GM23338 (cell line): ENCODE results near the gene CCDC57. TPM values are rescaled to one million over a fixed set of nuclear protein-coding genes. Genes with fewer than 3 reads are reported as not detected.

Experiments
- ATAC-seq: fragments of 200-7000 bp; cut with Tn5 transposase; 3 replicates; pipeline ENCODE4 v1.9.1; 2020
- DNase-seq: peaks from one replicate; pipeline ENCODE4 v3.0.0-alpha.2; 2015; ENCODE audit warnings: low spot score
- H2AFZ ChIP-seq: fragments of 200-600 bp; sonication (generic); 2 replicates; pipeline ENCODE4 v1.8.0; 2016; ENCODE audit warnings: antibody characterized with exemption, mild to moderate bottlenecking, moderate library complexity
- H3F3A ChIP-seq: fragments of 200-600 bp; sonication (generic); replicated peaks from 2 replicates; pipeline ENCODE4 v1.8.0; 2017; ENCODE audit warnings: antibody characterized with exemption, mixed run types, low read depth
- H3K27ac ChIP-seq: fragments of 200-600 bp; sonication (generic); 2 replicates; pipeline ENCODE4 v1.6.1; 2016; ENCODE audit warnings: low read depth
- H3K27me3 ChIP-seq: fragments of 200-600 bp; sonication (generic); 2 replicates; pipeline ENCODE4 v1.8.0; 2016; ENCODE audit warnings: mild to moderate bottlenecking, mixed run types, moderate library complexity; ENCODE audit not compliant: insufficient read depth
- H3K36me3 ChIP-seq: fragments of 200-600 bp; sonication (generic); 2 replicates; pipeline ENCODE4 v1.8.0; 2016; ENCODE audit warnings: mild to moderate bottlenecking; ENCODE audit not compliant: insufficient read depth
- H3K4me1 ChIP-seq: fragments of 200-600 bp; sonication (generic); 2 replicates; pipeline ENCODE4 v1.8.0; 2016; ENCODE audit warnings: mild to moderate bottlenecking, moderate library complexity; ENCODE audit not compliant: insufficient read depth
- H3K4me2 ChIP-seq: fragments of 200-600 bp; sonication (generic); 2 replicates; pipeline ENCODE4 v1.7.1; 2017; ENCODE audit warnings: mixed run types
- H3K4me3 ChIP-seq: fragments of 200-600 bp; sonication (generic); 2 replicates; pipeline ENCODE4 v1.6.1; 2016; ENCODE audit warnings: mixed run types
- H3K79me2 ChIP-seq: fragments of 200-600 bp; sonication (generic); replicated peaks from 2 replicates; pipeline ENCODE4 v1.8.0; 2017; ENCODE audit warnings: mild to moderate bottlenecking; ENCODE audit not compliant: insufficient read depth
- H3K9me2 ChIP-seq: fragments of 200-600 bp; sonication (generic); 2 replicates; pipeline ENCODE4 v1.8.0; 2017; ENCODE audit not compliant: insufficient read depth
- H4K20me1 ChIP-seq: fragments of 200-600 bp; sonication (generic); replicated peaks from 2 replicates; pipeline ENCODE4 v1.8.0; 2017; ENCODE audit warnings: mild to moderate bottlenecking; ENCODE audit not compliant: insufficient read depth
- H3K27ac Mint-ChIP-seq: 2 replicates; pipeline ENCODE4 v1.8.0; 2020; ENCODE audit warnings: inconsistent platforms, mild to moderate bottlenecking, moderate library complexity, mixed read lengths
- H3K27me3 Mint-ChIP-seq: 3 replicates; pipeline ENCODE4 v1.8.0; 2022; ENCODE audit warnings: low read depth, mild to moderate bottlenecking, moderate library complexity, mixed read lengths, inconsistent platforms; ENCODE audit not compliant: insufficient read depth, poor library complexity
- H3K36me3 Mint-ChIP-seq: 3 replicates; pipeline ENCODE4 v1.8.0; 2021; ENCODE audit warnings: low read depth, mild to moderate bottlenecking, inconsistent platforms, moderate library complexity, mixed read lengths
- H3K4me1 Mint-ChIP-seq: 3 replicates; pipeline ENCODE4 v1.8.0; 2020; ENCODE audit warnings: mild to moderate bottlenecking, inconsistent platforms, mixed read lengths
- H3K4me3 Mint-ChIP-seq: 3 replicates; pipeline ENCODE4 v1.8.0; 2021; ENCODE audit warnings: moderate library complexity, mild to moderate bottlenecking, inconsistent platforms, mixed read lengths
- H3K9me3 Mint-ChIP-seq: 3 replicates; pipeline ENCODE4 v1.8.0; 2020; ENCODE audit warnings: moderate library complexity, mild to moderate bottlenecking, inconsistent platforms, mixed read lengths
- CREB1 ChIP-seq: fragments of 250-450 bp; sonication (Bioruptor Pico); IDR thresholded peaks from 2 replicates; pipeline ENCODE4 v1.5.0; 2020; ENCODE audit warnings: low read depth, mild to moderate bottlenecking, moderate library complexity
- EZH2 ChIP-seq: fragments of 200-600 bp; sonication (generic); IDR thresholded peaks from one replicate; pipeline ENCODE4 v1.8.0; 2017; ENCODE audit warnings: antibody characterized with exemption, mild to moderate bottlenecking, low read depth; ENCODE audit not compliant: unreplicated experiment
- EZH2phosphoT487 ChIP-seq: fragments of 200-600 bp; sonication (generic); IDR thresholded peaks from one replicate; pipeline ENCODE4 v1.8.1; 2018; ENCODE audit warnings: antibody characterized with exemption; ENCODE audit not compliant: unreplicated experiment
- JUNB ChIP-seq: IDR thresholded peaks from one replicate; pipeline ENCODE4 v1.6.1; 2016; ENCODE audit warnings: antibody characterized with exemption; ENCODE audit not compliant: unreplicated experiment
- NANOG ChIP-seq: IDR thresholded peaks from 2 replicates; pipeline ENCODE4 v1.6.1; 2016; ENCODE audit warnings: antibody characterized with exemption, borderline replicate concordance
- POLR2AphosphoS5 ChIP-seq: IDR thresholded peaks from 2 replicates; pipeline ENCODE4 v1.6.1; 2016; ENCODE audit warnings: antibody characterized with exemption, low read depth
- STAT1 ChIP-seq: IDR thresholded peaks from one replicate; pipeline ENCODE4 v1.6.1; 2016; ENCODE audit warnings: antibody characterized with exemption; ENCODE audit not compliant: unreplicated experiment
- ZNF114 ChIP-seq: fragments of 250-450 bp; sonication (Bioruptor Pico); IDR thresholded peaks from 2 replicates; pipeline ENCODE4 v1.5.0; 2020; ENCODE audit warnings: mild to moderate bottlenecking, moderate library complexity
- ZNF331 ChIP-seq: fragments of 250-450 bp; sonication (Bioruptor Pico); IDR thresholded peaks from 2 replicates; pipeline ENCODE4 v1.5.0; 2020; ENCODE audit warnings: low read depth, mild to moderate bottlenecking, moderate library complexity
- polyA plus RNA-seq: library from polyadenylated mRNA; unstranded; fragments of >200 nt; fragmentation: Nextera tagmentation; extraction: Ambion mirVana; gene quantifications from 2 replicates; pipeline ENCODE4 v1.2.1, GENCODE V29; 2016
- total RNA-seq: library from RNA; depleted of rRNA; stranded (reverse); fragments of >200 nt; shearing (Covaris generic); gene quantifications from 2 replicates; pipeline ENCODE4 v1.2.3, GENCODE V29; 2014
- TF ChIP-seq, protein P1 (sequence below): fragments of 250-450 bp; sonication (Bioruptor Pico); IDR thresholded peaks from 2 replicates; pipeline ENCODE4 v1.5.0; 2020; ENCODE audit warnings: mild to moderate bottlenecking, moderate library complexity
- TF ChIP-seq, protein P2 (sequence below), 2 experiments: fragments of 200-600 bp in 1 of 2; sonication (generic) in 1 of 2; conservative IDR thresholded peaks; 2 replicates each; pipeline versions ENCODE4 v1.5.1 to v1.6.1; 2016 to 2017; ENCODE audit warnings: antibody characterized with exemption in 2 of 2, low read depth in 2 of 2, mild to moderate bottlenecking in 2 of 2, moderate library complexity in 1 of 2
- TF ChIP-seq, protein P3 (sequence below): IDR thresholded peaks from 2 replicates; pipeline ENCODE4 v1.6.1; 2016; ENCODE audit warnings: antibody characterized with exemption
- TF ChIP-seq, protein P4 (sequence below): IDR thresholded peaks from one replicate; pipeline ENCODE4 v1.6.1; 2018; ENCODE audit warnings: antibody characterized with exemption; ENCODE audit not compliant: unreplicated experiment

CCDC57 gene
- total and polyA plus RNA-seq, 2 experiments from 2014 or later = 7.0 to 16.3 TPM

DNA sequence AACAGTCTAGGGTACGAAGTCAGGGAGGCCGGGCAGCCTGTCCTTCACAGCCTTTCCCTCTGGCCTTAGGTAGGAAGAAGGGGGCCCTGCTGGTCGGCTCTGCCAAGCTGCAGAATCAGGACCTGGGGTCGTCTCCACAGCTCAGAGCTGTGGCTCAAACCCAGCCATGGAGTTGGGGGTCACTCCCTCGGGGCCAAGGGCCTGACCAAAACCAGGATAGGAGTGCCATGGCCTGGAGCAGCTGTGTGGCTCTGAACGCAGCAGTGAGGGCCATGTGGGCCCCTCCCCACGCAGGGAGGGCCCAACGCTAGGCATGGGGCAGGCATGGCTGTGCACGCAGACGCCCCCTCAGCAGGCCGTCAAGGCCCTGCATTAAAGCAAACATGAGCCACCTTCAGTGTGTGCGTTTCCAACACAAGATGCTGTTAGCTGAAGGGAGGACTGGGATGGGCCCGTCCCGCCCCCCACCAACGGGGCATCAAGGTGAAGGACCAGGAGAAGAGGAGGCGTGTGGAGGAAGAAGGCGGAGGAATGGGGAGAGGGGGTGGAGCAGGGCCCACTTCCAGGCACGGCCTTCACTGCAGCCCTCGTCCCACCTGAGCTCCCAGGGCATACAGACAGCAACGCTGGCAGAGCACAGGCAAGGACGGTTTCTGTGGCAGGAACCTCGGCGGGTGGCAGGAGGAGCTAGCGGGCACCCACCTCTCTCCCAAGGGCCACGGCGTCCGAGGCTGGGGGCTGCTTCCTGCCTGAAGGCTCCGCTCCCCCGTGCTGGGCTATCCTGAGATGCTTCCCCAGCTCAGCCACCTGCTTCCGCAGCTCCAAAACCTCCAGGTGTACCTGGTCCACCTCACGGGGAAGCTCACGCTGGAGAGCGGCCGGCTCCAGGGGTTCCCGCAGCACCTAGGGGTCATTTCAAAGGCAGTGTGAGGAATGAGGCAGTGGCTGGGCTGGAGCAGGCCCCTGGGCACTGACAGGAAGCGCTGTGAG lies 55.3 kb downstream of the CCDC57 start:
- no peak overlapping the region for H2AFZ ChIP-seq
- no peak overlapping the region for H3K4me2 ChIP-seq
- H3K4me1 ChIP-seq = no peaks in the 10 kb centered on the region
- Mint-ChIP-seq H3K4me1 (no peaks in the 10 kb centered on the region), H3K27me3 (peaks cover 8% of the 10 kb centered on the region), H3K4me3 (no peak overlapping the region), H3K9me3 (no peaks in the 10 kb centered on the region), H3K36me3 (peaks cover 6% of the 10 kb centered on the region; the same call in 2 of the 3 replicates), H3K27ac (no peak overlapping the region)
- H3K4me3 ChIP-seq = no peak overlapping the region
- DNase-seq = no peak
- H3K27ac ChIP-seq = no peak overlapping the region
- no peaks in the 10 kb centered on the region for H3F3A ChIP-seq
- H3K9me2 ChIP-seq = no peaks in the 10 kb centered on the region
- no peaks in the 10 kb centered on the region for H3K27me3 ChIP-seq
- no peak for ATAC-seq
- no peaks in the 10 kb centered on the region for H3K79me2 ChIP-seq
- no peaks in the 10 kb centered on the region for H3K36me3 ChIP-seq
- TF ChIP-seq, protein P1, sequence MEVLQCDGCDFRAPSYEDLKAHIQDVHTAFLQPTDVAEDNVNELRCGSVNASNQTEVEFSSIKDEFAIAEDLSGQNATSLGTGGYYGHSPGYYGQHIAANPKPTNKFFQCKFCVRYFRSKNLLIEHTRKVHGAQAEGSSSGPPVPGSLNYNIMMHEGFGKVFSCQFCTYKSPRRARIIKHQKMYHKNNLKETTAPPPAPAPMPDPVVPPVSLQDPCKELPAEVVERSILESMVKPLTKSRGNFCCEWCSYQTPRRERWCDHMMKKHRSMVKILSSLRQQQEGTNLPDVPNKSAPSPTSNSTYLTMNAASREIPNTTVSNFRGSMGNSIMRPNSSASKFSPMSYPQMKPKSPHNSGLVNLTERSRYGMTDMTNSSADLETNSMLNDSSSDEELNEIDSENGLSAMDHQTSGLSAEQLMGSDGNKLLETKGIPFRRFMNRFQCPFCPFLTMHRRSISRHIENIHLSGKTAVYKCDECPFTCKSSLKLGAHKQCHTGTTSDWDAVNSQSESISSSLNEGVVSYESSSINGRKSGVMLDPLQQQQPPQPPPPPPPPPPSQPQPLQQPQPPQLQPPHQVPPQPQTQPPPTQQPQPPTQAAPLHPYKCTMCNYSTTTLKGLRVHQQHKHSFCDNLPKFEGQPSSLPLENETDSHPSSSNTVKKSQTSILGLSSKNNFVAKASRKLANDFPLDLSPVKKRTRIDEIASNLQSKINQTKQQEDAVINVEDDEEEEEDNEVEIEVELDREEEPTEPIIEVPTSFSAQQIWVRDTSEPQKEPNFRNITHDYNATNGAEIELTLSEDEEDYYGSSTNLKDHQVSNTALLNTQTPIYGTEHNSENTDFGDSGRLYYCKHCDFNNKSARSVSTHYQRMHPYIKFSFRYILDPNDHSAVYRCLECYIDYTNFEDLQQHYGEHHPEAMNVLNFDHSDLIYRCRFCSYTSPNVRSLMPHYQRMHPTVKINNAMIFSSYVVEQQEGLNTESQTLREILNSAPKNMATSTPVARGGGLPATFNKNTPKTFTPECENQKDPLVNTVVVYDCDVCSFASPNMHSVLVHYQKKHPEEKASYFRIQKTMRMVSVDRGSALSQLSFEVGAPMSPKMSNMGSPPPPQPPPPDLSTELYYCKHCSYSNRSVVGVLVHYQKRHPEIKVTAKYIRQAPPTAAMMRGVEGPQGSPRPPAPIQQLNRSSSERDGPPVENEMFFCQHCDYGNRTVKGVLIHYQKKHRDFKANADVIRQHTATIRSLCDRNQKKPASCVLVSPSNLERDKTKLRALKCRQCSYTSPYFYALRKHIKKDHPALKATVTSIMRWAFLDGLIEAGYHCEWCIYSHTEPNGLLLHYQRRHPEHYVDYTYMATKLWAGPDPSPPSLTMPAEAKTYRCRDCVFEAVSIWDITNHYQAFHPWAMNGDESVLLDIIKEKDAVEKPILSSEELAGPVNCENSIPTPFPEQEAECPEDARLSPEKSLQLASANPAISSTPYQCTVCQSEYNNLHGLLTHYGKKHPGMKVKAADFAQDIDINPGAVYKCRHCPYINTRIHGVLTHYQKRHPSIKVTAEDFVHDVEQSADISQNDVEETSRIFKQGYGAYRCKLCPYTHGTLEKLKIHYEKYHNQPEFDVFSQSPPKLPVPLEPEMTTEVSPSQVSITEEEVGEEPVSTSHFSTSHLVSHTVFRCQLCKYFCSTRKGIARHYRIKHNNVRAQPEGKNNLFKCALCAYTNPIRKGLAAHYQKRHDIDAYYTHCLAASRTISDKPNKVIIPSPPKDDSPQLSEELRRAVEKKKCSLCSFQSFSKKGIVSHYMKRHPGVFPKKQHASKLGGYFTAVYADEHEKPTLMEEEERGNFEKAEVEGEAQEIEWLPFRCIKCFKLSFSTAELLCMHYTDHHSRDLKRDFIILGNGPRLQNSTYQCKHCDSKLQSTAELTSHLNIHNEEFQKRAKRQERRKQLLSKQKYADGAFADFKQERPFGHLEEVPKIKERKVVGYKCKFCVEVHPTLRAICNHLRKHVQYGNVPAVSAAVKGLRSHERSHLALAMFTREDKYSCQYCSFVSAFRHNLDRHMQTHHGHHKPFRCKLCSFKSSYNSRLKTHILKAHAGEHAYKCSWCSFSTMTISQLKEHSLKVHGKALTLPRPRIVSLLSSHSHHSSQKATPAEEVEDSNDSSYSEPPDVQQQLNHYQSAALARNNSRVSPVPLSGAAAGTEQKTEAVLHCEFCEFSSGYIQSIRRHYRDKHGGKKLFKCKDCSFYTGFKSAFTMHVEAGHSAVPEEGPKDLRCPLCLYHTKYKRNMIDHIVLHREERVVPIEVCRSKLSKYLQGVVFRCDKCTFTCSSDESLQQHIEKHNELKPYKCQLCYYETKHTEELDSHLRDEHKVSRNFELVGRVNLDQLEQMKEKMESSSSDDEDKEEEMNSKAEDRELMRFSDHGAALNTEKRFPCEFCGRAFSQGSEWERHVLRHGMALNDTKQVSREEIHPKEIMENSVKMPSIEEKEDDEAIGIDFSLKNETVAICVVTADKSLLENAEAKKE (CRISPR knock-in tag) = no peak
- TF ChIP-seq EZH2 = no peak
- TF ChIP-seq, protein P2, sequence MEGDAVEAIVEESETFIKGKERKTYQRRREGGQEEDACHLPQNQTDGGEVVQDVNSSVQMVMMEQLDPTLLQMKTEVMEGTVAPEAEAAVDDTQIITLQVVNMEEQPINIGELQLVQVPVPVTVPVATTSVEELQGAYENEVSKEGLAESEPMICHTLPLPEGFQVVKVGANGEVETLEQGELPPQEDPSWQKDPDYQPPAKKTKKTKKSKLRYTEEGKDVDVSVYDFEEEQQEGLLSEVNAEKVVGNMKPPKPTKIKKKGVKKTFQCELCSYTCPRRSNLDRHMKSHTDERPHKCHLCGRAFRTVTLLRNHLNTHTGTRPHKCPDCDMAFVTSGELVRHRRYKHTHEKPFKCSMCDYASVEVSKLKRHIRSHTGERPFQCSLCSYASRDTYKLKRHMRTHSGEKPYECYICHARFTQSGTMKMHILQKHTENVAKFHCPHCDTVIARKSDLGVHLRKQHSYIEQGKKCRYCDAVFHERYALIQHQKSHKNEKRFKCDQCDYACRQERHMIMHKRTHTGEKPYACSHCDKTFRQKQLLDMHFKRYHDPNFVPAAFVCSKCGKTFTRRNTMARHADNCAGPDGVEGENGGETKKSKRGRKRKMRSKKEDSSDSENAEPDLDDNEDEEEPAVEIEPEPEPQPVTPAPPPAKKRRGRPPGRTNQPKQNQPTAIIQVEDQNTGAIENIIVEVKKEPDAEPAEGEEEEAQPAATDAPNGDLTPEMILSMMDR (conservative IDR thresholded peaks at IDR 0.05; ENCODE audit: low read depth in 2 of 2) = no peak
- no peak for TF ChIP-seq NANOG
- no peak for TF ChIP-seq ZNF331
- no peak for TF ChIP-seq POLR2AphosphoS5
- TF ChIP-seq, protein P3, sequence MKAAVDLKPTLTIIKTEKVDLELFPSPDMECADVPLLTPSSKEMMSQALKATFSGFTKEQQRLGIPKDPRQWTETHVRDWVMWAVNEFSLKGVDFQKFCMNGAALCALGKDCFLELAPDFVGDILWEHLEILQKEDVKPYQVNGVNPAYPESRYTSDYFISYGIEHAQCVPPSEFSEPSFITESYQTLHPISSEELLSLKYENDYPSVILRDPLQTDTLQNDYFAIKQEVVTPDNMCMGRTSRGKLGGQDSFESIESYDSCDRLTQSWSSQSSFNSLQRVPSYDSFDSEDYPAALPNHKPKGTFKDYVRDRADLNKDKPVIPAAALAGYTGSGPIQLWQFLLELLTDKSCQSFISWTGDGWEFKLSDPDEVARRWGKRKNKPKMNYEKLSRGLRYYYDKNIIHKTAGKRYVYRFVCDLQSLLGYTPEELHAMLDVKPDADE = no peak
- TF ChIP-seq EZH2phosphoT487 = no peak
- TF ChIP-seq, protein P4, sequence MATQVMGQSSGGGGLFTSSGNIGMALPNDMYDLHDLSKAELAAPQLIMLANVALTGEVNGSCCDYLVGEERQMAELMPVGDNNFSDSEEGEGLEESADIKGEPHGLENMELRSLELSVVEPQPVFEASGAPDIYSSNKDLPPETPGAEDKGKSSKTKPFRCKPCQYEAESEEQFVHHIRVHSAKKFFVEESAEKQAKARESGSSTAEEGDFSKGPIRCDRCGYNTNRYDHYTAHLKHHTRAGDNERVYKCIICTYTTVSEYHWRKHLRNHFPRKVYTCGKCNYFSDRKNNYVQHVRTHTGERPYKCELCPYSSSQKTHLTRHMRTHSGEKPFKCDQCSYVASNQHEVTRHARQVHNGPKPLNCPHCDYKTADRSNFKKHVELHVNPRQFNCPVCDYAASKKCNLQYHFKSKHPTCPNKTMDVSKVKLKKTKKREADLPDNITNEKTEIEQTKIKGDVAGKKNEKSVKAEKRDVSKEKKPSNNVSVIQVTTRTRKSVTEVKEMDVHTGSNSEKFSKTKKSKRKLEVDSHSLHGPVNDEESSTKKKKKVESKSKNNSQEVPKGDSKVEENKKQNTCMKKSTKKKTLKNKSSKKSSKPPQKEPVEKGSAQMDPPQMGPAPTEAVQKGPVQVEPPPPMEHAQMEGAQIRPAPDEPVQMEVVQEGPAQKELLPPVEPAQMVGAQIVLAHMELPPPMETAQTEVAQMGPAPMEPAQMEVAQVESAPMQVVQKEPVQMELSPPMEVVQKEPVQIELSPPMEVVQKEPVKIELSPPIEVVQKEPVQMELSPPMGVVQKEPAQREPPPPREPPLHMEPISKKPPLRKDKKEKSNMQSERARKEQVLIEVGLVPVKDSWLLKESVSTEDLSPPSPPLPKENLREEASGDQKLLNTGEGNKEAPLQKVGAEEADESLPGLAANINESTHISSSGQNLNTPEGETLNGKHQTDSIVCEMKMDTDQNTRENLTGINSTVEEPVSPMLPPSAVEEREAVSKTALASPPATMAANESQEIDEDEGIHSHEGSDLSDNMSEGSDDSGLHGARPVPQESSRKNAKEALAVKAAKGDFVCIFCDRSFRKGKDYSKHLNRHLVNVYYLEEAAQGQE = no peak
- TF ChIP-seq JUNB = no peak
- TF ChIP-seq STAT1 = no peak
- TF ChIP-seq CREB1 = no peak
- TF ChIP-seq ZNF114 (CRISPR knock-in tag) = no peak
- no peaks in the 10 kb centered on the region; the same call in 1 of the 2 replicates for H4K20me1 ChIP-seq
